HL-60/S4 treated with phorbol 12-myristate 13-acetate at 8.2 ng/mL for 4 days and 3 days (cell line): Measurements from ENCODE around the gene KTN1.

ENCODE experiments used
- in situ Hi-C: fragments of 300-500 bp; cut with MboI; formaldehyde crosslinking; loops from 2 replicates; pipeline ENCODE4 v1.15.0; 2022; ENCODE audit warnings: low sequenced_read_pairs

The KTN1 gene

DNA sequence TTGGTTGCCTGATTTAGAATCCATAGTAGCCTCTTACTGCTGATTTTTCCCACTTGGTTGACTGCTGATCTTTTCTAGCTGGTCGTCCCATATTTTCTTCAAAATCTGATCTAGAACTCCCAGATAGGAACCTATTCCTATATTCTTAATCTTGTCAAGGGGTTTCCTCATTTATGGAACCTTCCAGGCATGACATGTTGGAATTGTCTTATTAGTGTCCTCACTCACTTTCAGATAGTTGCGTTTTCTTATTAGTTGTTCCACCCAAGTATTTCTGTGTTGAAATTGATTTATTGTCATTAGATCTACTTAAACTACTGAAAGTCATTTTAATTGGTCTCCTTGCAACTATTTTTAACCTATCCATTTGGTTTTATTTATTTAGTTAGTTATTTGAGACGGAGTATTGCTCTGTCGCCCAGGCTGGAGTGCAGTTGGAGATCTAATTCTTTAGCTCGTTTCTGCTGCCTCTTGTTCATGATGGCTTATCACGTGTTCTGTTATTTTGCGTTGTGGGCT lies 25.0 kb downstream of the KTN1 start:
- in situ Hi-C loops: no loop called here

- in situ Hi-C loops: no loop called here
These were observed 25.8 kb downstream of the KTN1 start for GRCh38 chr14:55605793-55606192.

- in situ Hi-C loops: no loop called here
These were observed 27.4 kb downstream of the KTN1 start for GRCh38 chr14:55607386-55607785.

DNA sequence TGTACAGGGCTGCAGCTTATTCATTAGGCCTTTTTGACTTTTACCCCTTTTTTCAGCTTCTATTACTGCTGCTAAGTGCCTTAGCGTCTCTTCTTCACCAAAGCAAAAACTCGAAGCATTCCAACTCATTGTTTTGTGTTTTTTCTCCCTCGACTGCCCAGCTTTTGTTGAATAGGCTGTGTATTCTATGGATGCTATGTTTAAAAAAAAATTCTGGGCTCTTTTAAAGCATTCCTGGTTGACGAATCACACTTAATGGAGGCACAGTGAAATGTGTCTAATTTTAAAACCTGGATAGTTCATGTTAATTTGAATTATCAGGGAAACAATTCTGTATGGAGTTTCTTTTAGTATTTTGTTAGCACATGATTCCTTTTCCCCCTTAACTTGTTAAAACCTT lies 29.7 kb downstream of the KTN1 start:
- in situ Hi-C loops: no loop called here

GRCh38 chr14:55610713-55611370 lies 30.8 kb downstream of the KTN1 start:
- in situ Hi-C loops: no loop called here

GRCh38 chr14:55611859-55612258 lies 31.9 kb downstream of the KTN1 start:
- in situ Hi-C loops: no loop called here

GRCh38 chr14:55614304-55614703 lies 34.3 kb downstream of the KTN1 start:
- in situ Hi-C loops: no loop called here

GRCh38 chr14:55620277-55620676 lies 40.3 kb downstream of the KTN1 start:
- in situ Hi-C loops: no loop called here

GRCh38 chr14:55620981-55621380 lies 41.0 kb downstream of the KTN1 start:
- in situ Hi-C loops: no loop called here

DNA sequence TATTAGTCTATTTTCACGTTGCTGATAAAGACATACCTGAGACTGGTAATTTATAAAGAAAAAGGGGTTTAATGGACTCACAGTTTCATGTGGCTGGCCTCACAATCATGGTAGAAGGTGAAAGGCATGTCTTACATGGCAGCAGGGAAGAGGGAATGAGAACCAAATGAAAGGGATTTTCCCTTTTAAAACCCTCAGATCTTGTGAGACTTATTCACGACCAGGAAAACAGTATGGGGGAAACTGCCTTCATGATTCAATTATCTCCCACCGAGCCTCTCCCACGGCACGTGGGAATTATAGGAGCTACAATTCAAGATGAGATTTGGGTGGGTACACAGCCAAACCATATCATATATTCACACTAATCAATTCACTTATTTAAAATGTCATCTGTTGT lies 41.4 kb downstream of the KTN1 start:
- in situ Hi-C loops: no loop called here

GRCh38 chr14:55624913-55625312 lies 44.9 kb downstream of the KTN1 start:
- in situ Hi-C loops: no loop called here

- in situ Hi-C loops: no loop called here
These were observed 45.5 kb downstream of the KTN1 start for GRCh38 chr14:55625481-55625880.

DNA sequence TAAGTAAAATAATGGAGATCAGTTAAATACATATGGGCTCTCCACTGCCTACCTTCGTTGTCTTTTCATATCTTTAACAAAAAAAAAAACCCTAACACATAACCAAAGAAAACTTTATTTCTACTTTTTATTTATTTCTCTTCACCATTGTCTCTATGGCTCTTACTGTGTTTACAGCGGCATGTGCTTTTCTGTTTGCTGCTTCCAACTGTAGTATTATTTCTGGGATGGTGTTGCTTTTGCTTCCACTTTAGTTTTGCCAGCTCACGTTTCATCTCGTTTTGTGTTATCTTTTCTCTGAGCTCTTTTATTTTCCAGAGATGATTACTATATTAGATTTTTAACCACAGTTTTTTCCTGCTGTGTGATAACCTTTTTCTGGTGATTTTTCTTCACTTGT lies 46.1 kb downstream of the KTN1 start:
- in situ Hi-C loops: no loop called here

DNA sequence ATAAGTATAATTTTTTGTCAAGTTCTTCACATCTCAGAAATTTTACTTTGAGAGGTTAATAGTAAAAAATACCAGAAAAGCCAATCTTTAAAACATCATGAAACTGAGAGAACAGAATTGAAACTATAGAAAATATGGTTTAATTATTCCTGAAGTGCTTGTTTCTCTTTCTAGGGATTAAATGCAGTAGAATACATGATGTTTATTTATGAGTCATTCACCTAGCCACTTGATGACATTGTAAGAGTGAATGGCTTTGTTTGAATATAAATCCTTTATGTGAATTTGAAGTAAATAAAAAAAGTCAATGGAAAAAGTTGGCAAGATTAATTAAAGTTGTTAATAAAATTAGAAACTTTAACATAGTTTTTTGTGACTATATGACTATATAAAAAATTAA lies 48.4 kb downstream of the KTN1 start:
- in situ Hi-C loops: no loop called here

DNA sequence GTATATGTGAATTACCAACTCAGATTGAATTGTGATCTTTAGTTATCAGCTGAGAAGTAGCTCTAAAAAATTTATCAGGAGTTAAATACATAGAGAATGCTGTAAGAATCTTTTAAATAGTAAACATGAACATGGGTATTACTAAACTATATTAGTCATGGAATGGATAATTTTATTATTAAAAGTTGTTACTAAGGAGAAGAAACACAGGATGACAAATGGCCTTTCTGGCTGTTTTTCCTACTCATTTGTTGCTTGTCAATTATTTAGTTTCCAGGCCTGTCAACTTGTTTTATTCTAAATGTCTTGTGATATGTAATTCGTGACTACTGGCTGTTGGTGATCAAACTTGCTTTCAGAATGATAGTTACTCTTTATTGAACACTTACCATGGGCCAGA lies 58.7 kb downstream of the KTN1 start:
- in situ Hi-C loops: no loop called here

DNA sequence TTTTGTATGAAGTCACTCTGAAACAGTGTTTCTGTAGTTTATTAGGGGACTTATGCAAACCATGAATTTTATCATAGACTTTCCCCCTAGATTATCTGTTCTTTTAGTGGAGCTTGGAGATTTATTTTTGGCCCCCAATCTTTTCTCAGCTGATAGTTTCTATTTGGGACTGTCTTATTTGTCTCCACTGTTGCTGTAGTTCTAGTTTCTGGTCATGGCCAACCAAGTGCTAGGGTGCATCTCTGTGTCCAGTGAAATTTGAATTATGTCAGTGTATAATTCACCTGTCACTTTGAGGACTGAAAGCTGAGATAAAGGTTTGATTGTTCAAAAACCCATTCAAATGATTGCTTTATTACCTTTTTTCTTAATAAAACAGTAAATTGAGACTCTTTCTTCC lies 61.3 kb downstream of the KTN1 start:
- in situ Hi-C loops: no loop called here

- in situ Hi-C loops: no loop called here
These were observed 61.9 kb downstream of the KTN1 start for GRCh38 chr14:55641954-55642353.

- in situ Hi-C loops: no loop called here
These were observed 65.1 kb downstream of the KTN1 start for GRCh38 chr14:55645145-55645544.

DNA sequence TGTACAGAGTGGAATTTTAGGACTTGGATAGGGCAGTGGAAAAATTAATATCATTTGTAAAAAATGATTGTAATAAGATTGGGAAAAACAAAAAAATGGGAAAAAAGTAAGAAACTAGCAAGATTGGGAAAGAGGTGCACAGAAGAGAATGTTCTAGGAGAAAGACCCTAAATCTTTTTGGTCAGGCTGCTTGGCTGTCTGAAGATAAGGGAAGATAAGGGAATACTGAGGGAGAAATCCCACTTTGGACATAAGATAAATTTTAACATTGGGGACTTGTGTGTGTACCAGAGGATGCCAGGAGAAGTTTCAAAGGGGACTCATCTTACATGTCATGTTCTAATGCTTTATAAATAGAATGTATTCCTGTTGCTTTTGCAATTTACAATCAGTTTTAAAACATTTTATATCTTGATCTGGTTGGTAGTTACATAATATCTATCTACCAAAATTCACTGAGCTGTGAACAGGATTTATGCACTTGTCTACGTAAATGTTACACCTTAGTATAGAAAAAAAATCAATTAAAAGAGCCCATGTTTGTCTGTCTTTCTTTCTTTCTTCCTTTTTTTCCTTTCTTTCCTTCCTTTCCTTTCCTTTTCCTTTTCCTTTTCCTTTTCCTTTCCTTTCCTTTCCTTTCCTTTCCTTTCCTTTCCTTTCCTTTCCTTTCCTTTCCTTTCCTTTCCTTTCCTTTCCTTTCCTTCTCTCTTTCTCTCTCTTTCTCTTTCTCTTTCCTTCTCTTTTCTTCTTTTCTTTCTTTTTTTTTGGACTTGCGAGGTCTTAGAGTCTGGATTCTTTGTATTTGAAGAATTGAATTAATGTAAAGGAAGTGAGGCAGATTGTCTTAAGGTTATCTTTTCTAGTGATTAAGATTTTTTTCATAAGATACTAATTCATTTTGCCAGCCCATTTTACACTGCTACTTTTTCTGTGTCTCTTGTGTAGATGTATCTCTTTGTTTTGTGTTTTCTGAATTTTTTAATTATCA lies 66.1 kb downstream of the KTN1 start:
- in situ Hi-C loops: no loop called here

- in situ Hi-C loops: no loop called here
These were observed 71.0 kb downstream of the KTN1 start for GRCh38 chr14:55650992-55651391.

DNA sequence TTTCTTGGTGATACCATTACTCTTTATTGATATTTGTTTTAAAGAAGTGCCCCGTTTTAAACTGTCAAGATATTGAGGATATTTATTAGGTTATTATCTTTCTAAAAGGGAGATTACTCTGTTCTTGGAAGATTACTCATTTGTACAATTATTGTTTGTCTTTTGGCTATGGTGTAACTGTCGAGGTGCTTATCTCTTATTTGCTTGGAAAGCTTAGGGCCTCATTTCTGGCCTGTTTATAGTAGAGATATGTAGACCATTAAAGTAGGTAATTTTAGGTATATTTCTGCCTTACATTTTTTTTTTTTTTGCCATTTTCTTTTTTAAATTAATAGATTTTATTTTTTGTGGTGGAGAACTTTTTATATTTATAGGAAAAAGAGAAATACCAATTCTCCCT lies 74.2 kb downstream of the KTN1 start:
- in situ Hi-C loops: no loop called here

- in situ Hi-C loops: no loop called here
These were observed 81.0 kb downstream of the KTN1 start for GRCh38 chr14:55661029-55661428.
